GM20000 (cell line): ENCODE data around the gene ITGA4.

Experiments used
- DNase-seq: peaks from one replicate; pipeline ENCODE4 v3.0.0; 2012; ENCODE audit warnings: low spot score
- CTCF ChIP-seq: IDR thresholded peaks from 2 replicates; pipeline ENCODE4 v1.5.1; 2012; ENCODE audit warnings: mild to moderate bottlenecking, control low read depth; ENCODE audit errors: extremely low read depth, missing control alignments

The ITGA4 gene

DNA sequence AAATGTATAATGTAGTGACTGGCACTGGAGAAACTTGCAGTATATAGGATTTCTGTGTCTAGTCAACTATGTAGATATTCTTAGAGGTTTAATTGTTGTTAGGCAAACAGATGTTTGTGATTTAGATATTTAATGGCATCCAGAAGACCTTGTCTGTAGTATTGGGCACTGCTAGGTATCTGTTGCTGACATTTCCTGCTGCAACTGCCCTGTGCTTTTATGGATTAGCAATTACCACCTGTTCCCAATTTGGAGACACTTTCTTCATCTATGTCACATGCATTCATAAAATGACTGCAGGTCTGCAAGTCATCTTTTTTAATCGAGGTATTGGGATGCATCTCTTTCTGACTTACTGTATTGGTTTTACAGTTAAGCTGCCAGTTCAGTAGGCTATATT lies 71.3 kb downstream of the ITGA4 start:
- TF ChIP-seq CTCF, result no peak
- DNase-seq, result no peak

GRCh38 chr2:181536730-181537129 lies 79.5 kb downstream of the ITGA4 start:
- no peak for TF ChIP-seq CTCF
- DNase-seq, result no peak

GRCh38 chr2:181540421-181540820 lies 83.2 kb downstream of the ITGA4 start:
- no peak for TF ChIP-seq CTCF
- DNase-seq, result no peak

DNA sequence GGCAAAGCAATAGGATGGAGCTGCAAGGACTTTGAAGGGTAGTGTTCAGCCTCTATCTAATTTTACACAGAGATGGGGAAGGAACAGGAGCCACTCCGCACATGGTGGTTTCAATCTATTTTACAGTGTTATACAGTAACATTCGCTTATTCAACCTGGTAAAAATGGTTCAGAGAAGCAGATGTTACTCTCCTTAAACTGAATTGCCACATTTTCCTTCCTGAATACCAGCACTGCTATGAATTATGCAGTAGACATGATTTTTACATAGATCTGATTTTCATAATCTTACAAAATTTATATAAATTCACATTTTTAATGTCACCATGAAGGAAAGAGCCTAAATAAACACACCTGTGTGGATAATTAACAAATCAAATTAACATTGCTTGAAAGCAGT lies 85.0 kb downstream of the ITGA4 start:
- no peak for TF ChIP-seq CTCF
- DNase-seq, result no peak

DNA sequence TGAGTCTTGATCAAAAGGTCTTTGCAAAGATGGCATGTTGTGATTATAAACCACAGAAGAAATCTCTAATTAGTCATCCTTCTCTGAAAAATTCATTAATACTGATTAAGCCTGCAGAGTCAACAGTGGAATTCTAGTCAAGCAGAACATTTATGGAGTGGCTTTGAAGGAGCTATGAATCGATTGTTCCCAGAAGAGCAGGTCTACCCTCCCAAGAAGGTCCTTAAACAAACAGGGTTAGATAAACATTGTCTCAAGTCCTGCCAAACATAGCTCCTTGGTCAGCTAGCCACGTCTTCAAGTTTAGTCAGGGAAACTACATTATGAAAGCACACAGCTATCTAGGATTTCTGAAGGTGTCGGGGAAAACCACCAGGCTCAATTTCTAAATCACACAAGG lies 88.9 kb downstream of the ITGA4 start:
- TF ChIP-seq CTCF, result no peak

GRCh38 chr2:181552808-181553207 lies 95.6 kb downstream of the ITGA4 start:
- DNase-seq, result no peak
- TF ChIP-seq CTCF, result no peak

More for the DNA sequence above, 88.9 kb downstream of the ITGA4 start:
- no peak for DNase-seq

DNA sequence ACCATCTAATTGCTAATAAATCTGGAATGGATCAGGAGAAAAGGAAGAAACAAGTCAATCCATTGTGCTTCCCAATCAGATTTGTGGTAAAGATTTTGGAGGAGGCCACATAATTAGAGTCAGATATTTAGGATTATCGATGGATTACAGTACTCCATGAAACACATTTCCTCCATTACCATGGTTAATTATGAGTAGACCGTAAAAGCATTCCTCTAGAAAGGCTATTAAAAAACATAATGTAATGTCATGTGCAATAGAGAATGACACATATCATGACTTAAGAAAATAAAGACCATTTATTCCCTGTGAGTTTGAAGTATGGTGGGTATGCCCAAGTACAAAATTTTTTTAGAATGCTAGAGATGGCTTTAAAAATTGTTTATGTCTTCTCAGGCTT lies 96.1 kb downstream of the ITGA4 start:
- DNase-seq, result no peak
- no peak for TF ChIP-seq CTCF
